VCaP (cell line): ENCODE data around the gene PAK1.

Experiments
- H3K27ac ChIP-seq: fragments of 450-650 bp; 2 replicates; pipeline ENCODE4 v1.5.1; 2017
- CTCF ChIP-seq: fragments of 450-650 bp; conservative IDR thresholded peaks from 2 replicates; pipeline ENCODE4 v1.5.1; 2017; ENCODE audit warnings: mild to moderate bottlenecking, moderate library complexity

The PAK1 gene

GRCh38 chr11:77346906-77347603 is 126.8 kb downstream of the PAK1 start:
- H3K27ac ChIP-seq: no peak overlapping the region

GRCh38 chr11:77345621-77346020 is 128.3 kb downstream of the PAK1 start:
- TF ChIP-seq CTCF: no peak

More at GRCh38 chr11:77346906-77347603, 126.8 kb downstream of the PAK1 start:
- TF ChIP-seq CTCF: no peak

GRCh38 chr11:77340501-77340900 is 133.4 kb downstream of the PAK1 start:
- H3K27ac ChIP-seq: no peak overlapping the region
- no peak for TF ChIP-seq CTCF

More at GRCh38 chr11:77345621-77346020, 128.3 kb downstream of the PAK1 start:
- H3K27ac ChIP-seq: no peak overlapping the region

- TF ChIP-seq CTCF: no peak
- H3K27ac ChIP-seq: no peak overlapping the region
Observed at GRCh38 chr11:77332259-77332658, 141.6 kb downstream of the PAK1 start.

GRCh38 chr11:77325159-77325558 is 148.7 kb downstream of the PAK1 start:
- no peak overlapping the region for H3K27ac ChIP-seq
- TF ChIP-seq CTCF: no peak

- no peak for TF ChIP-seq CTCF
- no peak overlapping the region for H3K27ac ChIP-seq
Observed at GRCh38 chr11:77324508-77324907, 149.4 kb downstream of the PAK1 start.

GRCh38 chr11:77322926-77323590 is 150.8 kb downstream of the PAK1 start:
- TF ChIP-seq CTCF: no peak
- H3K27ac ChIP-seq: no peak overlapping the region
